Loucy (cell line): ENCODE results near the gene ACOT11.
"Not testable (repeated sequence)": the region's sequence is repeated elsewhere in the genome, so short reads cannot be mapped to it uniquely, and the experiment has no call there.

Experiments
- EZH2phosphoT487 ChIP-seq: fragments of 200-600 bp; IDR thresholded peaks from 2 replicates; pipeline ENCODE4 v1.6.1; 2018; ENCODE audit warnings: antibody characterized with exemption, mild to moderate bottlenecking, moderate library complexity, borderline replicate concordance
- TF ChIP-seq, protein P1 (sequence below): fragments of 200-600 bp; sonication (generic); conservative IDR thresholded peaks from 2 replicates; pipeline ENCODE4 v1.5.1; 2014; ENCODE audit warnings: mild to moderate bottlenecking, antibody characterized with exemption, low read length

DNA sequence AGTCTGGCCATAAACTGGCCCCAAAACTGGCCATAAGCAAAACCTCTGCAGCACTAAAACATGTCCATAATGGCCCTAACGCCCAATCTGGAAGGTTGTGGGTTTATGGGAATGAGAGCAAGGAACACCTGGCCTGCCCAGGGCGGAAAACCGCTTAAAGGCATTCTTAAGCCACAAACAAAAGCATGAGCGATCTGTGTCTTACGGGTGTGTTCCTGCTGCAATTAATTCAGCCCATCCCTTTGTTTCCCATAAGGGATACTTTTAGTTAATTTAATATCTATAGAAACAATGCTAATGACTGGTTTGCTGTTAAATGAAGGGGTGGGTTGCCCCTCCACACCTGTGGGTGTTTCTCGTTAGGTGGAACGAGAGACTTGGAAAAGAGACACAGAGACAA, 87.8 kb downstream of the ACOT11 start:
- TF ChIP-seq EZH2phosphoT487, result not testable (repeated sequence)
- TF ChIP-seq, protein P1, sequence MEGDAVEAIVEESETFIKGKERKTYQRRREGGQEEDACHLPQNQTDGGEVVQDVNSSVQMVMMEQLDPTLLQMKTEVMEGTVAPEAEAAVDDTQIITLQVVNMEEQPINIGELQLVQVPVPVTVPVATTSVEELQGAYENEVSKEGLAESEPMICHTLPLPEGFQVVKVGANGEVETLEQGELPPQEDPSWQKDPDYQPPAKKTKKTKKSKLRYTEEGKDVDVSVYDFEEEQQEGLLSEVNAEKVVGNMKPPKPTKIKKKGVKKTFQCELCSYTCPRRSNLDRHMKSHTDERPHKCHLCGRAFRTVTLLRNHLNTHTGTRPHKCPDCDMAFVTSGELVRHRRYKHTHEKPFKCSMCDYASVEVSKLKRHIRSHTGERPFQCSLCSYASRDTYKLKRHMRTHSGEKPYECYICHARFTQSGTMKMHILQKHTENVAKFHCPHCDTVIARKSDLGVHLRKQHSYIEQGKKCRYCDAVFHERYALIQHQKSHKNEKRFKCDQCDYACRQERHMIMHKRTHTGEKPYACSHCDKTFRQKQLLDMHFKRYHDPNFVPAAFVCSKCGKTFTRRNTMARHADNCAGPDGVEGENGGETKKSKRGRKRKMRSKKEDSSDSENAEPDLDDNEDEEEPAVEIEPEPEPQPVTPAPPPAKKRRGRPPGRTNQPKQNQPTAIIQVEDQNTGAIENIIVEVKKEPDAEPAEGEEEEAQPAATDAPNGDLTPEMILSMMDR, result not testable (repeated sequence)
